Endothelial cell of umbilical vein (primary cell): ENCODE measurements around the gene SPC25. TPM values are rescaled to one million over a fixed set of nuclear protein-coding genes. Genes with fewer than 3 reads are reported as not detected.

Source experiments
- BruUV-seq: library from RNA; stranded (reverse); fragments of 400-500 nt; replicated peaks from 2 replicates; lab custom pipeline; 2021; lab: Mats Ljungman, UMichigan
- CTCF ChIA-PET: fragments of 300-600, 350-600 bp; sonication (Branson Sonifier 250); formaldehyde crosslinking; loops from one replicate; lab custom pipeline; 2021; ENCODE audit warnings: antibody characterized with exemption, inconsistent platforms; lab: Charles Lee
- POLR2A ChIA-PET: fragments of 300-600, 350-600 bp; sonication (Branson Sonifier 250); formaldehyde crosslinking; loops from one replicate; lab custom pipeline; 2021; ENCODE audit warnings: antibody characterized with exemption, inconsistent platforms; lab: Charles Lee
- DNase-seq: peaks from one replicate; pipeline ENCODE4 v3.0.0-alpha.2; 2011; ENCODE audit warnings: low read depth, low spot score
- FAIRE-seq: peaks from 2 replicates; lab custom pipeline; 2011; peaks lifted over from hg19 to GRCh38; lab: Jason Lieb, UNC
- H2AFZ ChIP-seq: 2 replicates; pipeline ENCODE4 v1.6.0; 2012; ENCODE audit warnings: low read depth, low read length, control low read depth, inconsistent platforms
- H3K27ac ChIP-seq: 2 replicates; pipeline ENCODE4 v1.5.1; 2011; ENCODE audit warnings: low read depth, mild to moderate bottlenecking, control low read depth, low read length, moderate library complexity; ENCODE audit not compliant: insufficient read depth
- H3K27me3 ChIP-seq, 2 experiments: 2 replicates each; pipeline versions ENCODE4 v1.6.0 to v1.6.1; 2011; ENCODE audit warnings: low read length in 2 of 2, mixed read lengths in 1 of 2; ENCODE audit not compliant: control insufficient read depth in 2 of 2, insufficient read depth in 2 of 2
- H3K36me3 ChIP-seq, 2 experiments: 2 replicates in 1 of 2; 3 replicates in 1 of 2; pipeline ENCODE4 v1.5.1; 2011; ENCODE audit warnings: low read length in 2 of 2, mild to moderate bottlenecking in 1 of 2, moderate library complexity in 1 of 2; ENCODE audit not compliant: control insufficient read depth in 2 of 2, insufficient read depth in 2 of 2; ENCODE audit errors: extremely low read depth in 1 of 2
- H3K4me1 ChIP-seq: 3 replicates; pipeline ENCODE4 v1.5.1; 2011; ENCODE audit warnings: mild to moderate bottlenecking, low read length; ENCODE audit not compliant: control insufficient read depth, insufficient read depth; ENCODE audit errors: extremely low read depth
- H3K4me2 ChIP-seq: 2 replicates; pipeline ENCODE4 v1.6.1; 2011; ENCODE audit warnings: low read length, control low read depth, mixed read lengths; ENCODE audit not compliant: insufficient read depth
- H3K4me3 ChIP-seq, 3 experiments: fragments of 200-600 bp in 1 of 3; sonication (generic), shearing (Covaris generic) in 1 of 3; replicated peaks in 1 of 3; 2 replicates each; pipeline ENCODE4 v1.5.1; 2011 to 2016; ENCODE audit warnings: control low read depth in 3 of 3, low read length in 3 of 3, mild to moderate bottlenecking in 2 of 3, inconsistent platforms in 1 of 3, low read depth in 1 of 3, moderate library complexity in 1 of 3; ENCODE audit not compliant: insufficient read depth in 1 of 3
- H3K79me2 ChIP-seq: 2 replicates; pipeline ENCODE4 v1.6.0; 2012; ENCODE audit warnings: low read length, inconsistent platforms; ENCODE audit not compliant: control insufficient read depth, insufficient read depth
- H3K9ac ChIP-seq: replicated peaks from 2 replicates; pipeline ENCODE3; 2011; ENCODE audit warnings: low read length, control low read depth; ENCODE audit not compliant: insufficient read depth; ENCODE audit errors: extremely low read depth
- H3K9me1 ChIP-seq: replicated peaks from 3 replicates; pipeline ENCODE4 v1.6.0; 2011; ENCODE audit warnings: mild to moderate bottlenecking, low read length; ENCODE audit not compliant: control insufficient read depth, insufficient read depth; ENCODE audit errors: extremely low read depth
- H3K9me3 ChIP-seq: replicated peaks from 2 replicates; pipeline ENCODE4 v1.5.1; 2012; ENCODE audit warnings: low read length, inconsistent platforms; ENCODE audit not compliant: control insufficient read depth, insufficient read depth
- H4K20me1 ChIP-seq: replicated peaks from 2 replicates; pipeline ENCODE3; 2011; ENCODE audit warnings: mild to moderate bottlenecking, low read length; ENCODE audit not compliant: control insufficient read depth, insufficient read depth; ENCODE audit errors: extremely low read depth
- CTCF ChIP-seq, 2 donors: IDR thresholded peaks; 1 replicate in 1 of 2; 2 replicates in 1 of 2; pipeline ENCODE4 v1.5.1; 2011; ENCODE audit warnings: low read length in 2 of 2, mild to moderate bottlenecking in 2 of 2, moderate library complexity in 2 of 2, control low read depth in 1 of 2, inconsistent platforms in 1 of 2, low read depth in 1 of 2; ENCODE audit not compliant: insufficient read depth in 1 of 2; ENCODE audit errors: extremely low read depth in 1 of 2
- EZH2 ChIP-seq: IDR thresholded peaks from 2 replicates; pipeline ENCODE4 v1.6.1; 2012; ENCODE audit warnings: borderline replicate concordance, low read depth, mild to moderate bottlenecking, moderate library complexity, low read length, inconsistent platforms; ENCODE audit not compliant: severe bottlenecking
- FOS ChIP-seq: IDR thresholded peaks from 2 replicates; pipeline ENCODE4 v1.6.1; 2011; ENCODE audit warnings: mild to moderate bottlenecking, low read length, moderate library complexity, borderline replicate concordance; ENCODE audit not compliant: insufficient read depth
- GATA2 ChIP-seq: IDR thresholded peaks from 2 replicates; pipeline ENCODE4 v1.7.0; 2011; ENCODE audit warnings: low read depth, mild to moderate bottlenecking, moderate library complexity, mixed read lengths, low read length; ENCODE audit not compliant: insufficient read length, insufficient read depth
- JUN ChIP-seq: IDR thresholded peaks from 2 replicates; pipeline ENCODE4 v1.6.1; 2011; ENCODE audit warnings: borderline replicate concordance, low read depth; ENCODE audit not compliant: insufficient read length, insufficient read depth
- MAX ChIP-seq: IDR thresholded peaks from 2 replicates; pipeline ENCODE4 v1.6.1; 2011; ENCODE audit not compliant: insufficient read depth, insufficient read length
- MYC ChIP-seq: IDR thresholded peaks from one replicate; pipeline ENCODE4 v1.6.1; 2011; ENCODE audit warnings: mild to moderate bottlenecking, low read depth, low read length
- POLR2A ChIP-seq: IDR thresholded peaks from 2 replicates; pipeline ENCODE4 v1.6.1; 2012; ENCODE audit warnings: low read depth, mild to moderate bottlenecking, control low read depth, low read length
- POLR2AphosphoS5 ChIP-seq: IDR thresholded peaks from 2 replicates; pipeline ENCODE4 v1.6.1; 2012; ENCODE audit warnings: low read depth, mild to moderate bottlenecking, control low read depth, low read length, moderate library complexity; ENCODE audit not compliant: insufficient read depth
- dilution Hi-C: fragments of 300-500 bp; cut with MboI; formaldehyde crosslinking; loops from one replicate; pipeline ENCODE4 v1.15.0; 2019; ENCODE audit warnings: low sequenced_read_pairs; ENCODE audit not compliant: extremely low pct_ligation_motif_present
- intact Hi-C: fragments of 100-400 bp; cut with micrococcal nuclease; formaldehyde crosslinking; loops from one replicate; pipeline ENCODE4 v1.10.0; 2022
- polyA plus RNA-seq, 4 experiments: library from polyadenylated mRNA; depleted of rRNA in 3 of 4; stranded (reverse) in 3 of 4; unstranded in 1 of 4; fragments of >200 nt; gene quantifications; 2 replicates each; pipeline versions ENCODE4 v1.2.1 to v1.2.3, GENCODE V29; 2011 to 2012; ENCODE audit warnings: missing spikeins in 1 of 4
- total RNA-seq: library from RNA; stranded (reverse); gene quantifications from 2 replicates; pipeline ENCODE4 v1.2.3, GENCODE V29; 2021

SPC25 gene
- total and polyA plus RNA-seq, 2 donors (not counting 3 experiments of a cell fraction or from before 2014, with no cell fraction given), result 10.1 to 24.2 TPM

- no TSS peak for BruUV-seq
- no peaks in the 10 kb centered on the region for H3K79me2 ChIP-seq
- H3K36me3 ChIP-seq, result no peaks in the 10 kb centered on the region
- TF ChIP-seq JUN, result no peak
- TF ChIP-seq POLR2AphosphoS5, result no peak
- TF ChIP-seq CTCF (IDR thresholded peaks at IDR 0.05; ENCODE audit: extremely low read depth in 1 of 2, insufficient read depth in 1 of 2, low read depth in 1 of 2, low read length in 2 of 2), result no peak
- no peak for TF ChIP-seq POLR2A
- TF ChIP-seq FOS, result no peak
- TF ChIP-seq GATA2, result no peak
- TF ChIP-seq MAX, result no peak
- TF ChIP-seq MYC, result no peak
- no peak for TF ChIP-seq EZH2
- no peaks in the 10 kb centered on the region for H3K4me1 ChIP-seq
- POLR2A ChIA-PET, result no interaction called here
- CTCF ChIA-PET, result interaction anchor here (0.9 kb wide), 1 partner anchor 11 kb away, joined by 3 read pairs; no protein-coding TSS in a partner anchor
- FAIRE-seq (no peak), DNase-seq (no peak)
- no peak overlapping the region for H3K4me2 ChIP-seq
- H3K27me3 ChIP-seq, result peaks cover 24 to 27% of the 10 kb centered on the region in 2 experiments
- no peak overlapping the region for H3K27ac ChIP-seq
- no peaks in the 10 kb centered on the region for H3K9me1 ChIP-seq
- no peaks in the 10 kb centered on the region for H4K20me1 ChIP-seq
- H3K9me3 ChIP-seq, result no peaks in the 10 kb centered on the region
- no peak overlapping the region for H3K4me3 ChIP-seq
- dilution Hi-C loops, result no loop called here
- intact Hi-C loops, result no loop called here
- no peak overlapping the region for H2AFZ ChIP-seq
- H3K9ac ChIP-seq, result no peak overlapping the region
These were observed 20.1 kb upstream of the SPC25 start for GRCh38 chr2:168910330-168910729.
